HG03175 (cell line): ENCODE measurements around the gene ZC3H14.

Experiments used
- ATAC-seq: cut with Tn5 transposase; IDR thresholded peaks from one replicate; pipeline ENCODE4 v1.9.1; 2021; ENCODE audit warnings: mild to moderate bottlenecking, moderate library complexity; ENCODE audit not compliant: unreplicated experiment

Gene ZC3H14

DNA sequence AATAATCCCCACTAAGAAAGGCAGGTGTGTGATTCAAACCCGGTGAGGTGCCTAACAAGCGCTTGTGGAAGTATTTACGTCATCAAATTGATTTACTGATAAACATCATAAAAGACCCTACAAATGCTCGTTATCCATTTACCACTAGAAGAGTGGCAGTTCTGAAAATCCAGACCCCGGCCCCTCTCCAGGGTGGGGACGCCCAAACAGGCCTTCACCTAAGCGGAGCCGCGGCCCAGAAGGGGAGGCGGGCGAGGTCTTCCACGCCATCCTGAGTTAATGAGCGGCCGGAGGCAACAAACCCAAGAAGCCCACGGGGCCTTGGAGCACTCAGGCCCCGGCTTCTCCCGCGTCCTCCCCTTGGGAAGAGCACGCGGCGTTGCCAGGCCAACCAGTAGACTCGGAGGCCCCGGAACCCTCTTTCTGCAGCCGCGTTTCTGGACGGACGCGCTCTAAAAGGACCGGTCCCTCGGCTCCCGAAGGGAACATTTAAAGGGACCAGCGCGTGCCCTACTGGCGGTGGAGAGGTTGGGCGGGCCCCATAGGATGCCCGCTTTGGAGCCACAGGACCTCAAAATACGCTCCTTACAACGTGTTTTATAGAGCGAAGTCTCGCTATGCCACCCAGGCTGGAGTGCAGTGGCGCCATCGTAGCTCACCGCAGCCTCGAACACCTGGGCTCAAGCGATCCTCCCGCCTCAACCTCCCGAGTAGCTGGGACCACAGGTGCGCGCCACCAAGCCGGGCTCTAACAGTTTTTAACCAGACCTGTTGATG, 11.6 kb upstream of the ZC3H14 start:
- ATAC-seq = no peak

DNA sequence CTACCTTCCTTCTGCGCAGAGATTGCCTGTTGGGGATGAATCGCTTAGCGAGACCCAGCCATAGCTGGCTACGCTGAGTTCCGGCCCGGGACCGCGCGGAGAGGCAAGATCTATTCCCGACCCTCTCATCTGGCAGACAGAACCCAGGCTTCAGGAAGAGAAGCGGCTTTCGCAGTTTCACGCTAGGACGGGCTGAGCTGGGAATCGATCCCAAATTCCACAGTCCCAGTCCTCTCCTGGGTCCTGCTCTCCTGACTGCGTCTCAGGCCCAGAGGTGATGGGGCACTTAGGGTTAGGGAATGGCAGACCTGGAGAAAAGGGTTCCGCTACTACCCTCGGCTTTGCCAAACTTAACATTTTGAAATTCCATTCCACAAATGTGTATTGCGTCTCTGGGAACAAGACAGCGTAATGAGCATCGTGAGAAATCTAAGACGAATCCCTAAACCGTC, 10.8 kb upstream of the ZC3H14 start:
- ATAC-seq = no peak

GRCh38 chr14:88552876-88553275, 10.0 kb upstream of the ZC3H14 start:
- ATAC-seq = no peak

DNA sequence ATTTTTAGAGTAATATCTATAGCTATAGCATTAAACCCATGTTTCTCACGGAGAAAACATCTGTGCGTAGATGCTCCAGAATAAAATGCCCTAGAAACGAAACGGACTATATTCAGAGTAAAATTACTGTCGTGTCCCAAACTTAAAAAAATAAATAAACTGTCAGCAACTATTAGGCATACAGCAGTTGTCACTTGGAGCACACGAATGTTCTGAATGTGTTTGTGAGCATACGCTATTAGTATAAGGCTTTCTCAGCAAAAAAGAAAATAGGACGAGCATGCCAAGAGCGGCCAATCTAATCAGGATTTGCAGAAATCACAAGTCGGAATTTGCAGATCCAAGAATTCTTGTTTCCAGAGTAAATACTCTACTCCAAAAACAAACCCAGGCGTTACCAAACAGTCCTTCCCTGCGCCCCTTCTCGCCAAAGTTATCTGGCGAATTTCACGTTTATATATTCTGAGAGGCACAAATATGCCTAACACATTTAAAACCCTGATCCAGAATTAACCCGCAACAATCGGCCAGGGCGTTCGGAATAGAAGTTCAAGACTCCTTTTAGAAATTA, 8.9 kb upstream of the ZC3H14 start:
- ATAC-seq = no peak

DNA sequence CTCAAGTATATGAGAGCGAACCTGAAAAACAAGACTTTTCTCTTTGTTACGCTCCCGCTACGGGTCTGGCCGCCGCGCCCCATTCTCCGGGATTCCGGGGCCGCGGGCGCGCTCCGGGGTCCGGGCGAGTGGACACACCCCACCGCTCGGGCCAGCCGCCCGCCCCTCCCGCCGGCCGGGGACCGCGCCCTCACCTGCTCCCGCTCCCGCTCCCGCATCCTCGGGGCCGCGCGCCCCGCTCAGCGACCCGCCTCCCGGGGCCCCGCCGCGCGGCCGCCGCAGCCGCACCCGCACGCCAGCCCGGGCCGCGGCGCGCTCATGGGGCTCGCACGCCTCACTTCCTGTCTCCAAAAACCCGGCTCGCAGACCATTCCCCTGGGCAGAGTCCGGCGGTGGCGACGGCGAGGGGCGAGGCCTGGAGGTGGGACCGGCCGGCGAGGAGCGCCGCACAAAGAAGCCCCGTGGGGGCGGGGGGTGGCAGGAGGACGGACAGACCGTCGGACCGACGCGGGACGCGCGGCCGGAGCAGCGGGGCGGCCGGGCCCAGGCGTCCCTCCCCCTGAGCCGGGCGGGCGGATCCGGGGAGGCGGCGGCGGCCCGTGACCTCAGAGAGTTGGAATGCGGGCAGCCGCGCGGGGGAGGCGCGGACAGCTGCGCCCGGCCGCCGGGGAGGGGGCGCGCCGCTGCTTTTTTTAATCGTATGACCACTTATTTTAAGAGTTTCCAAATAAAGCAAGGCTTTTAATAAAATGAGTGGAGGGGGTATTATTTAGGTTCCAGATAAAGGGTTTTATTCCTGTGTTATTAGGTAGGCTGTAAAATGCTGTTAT, 8.2 kb upstream of the ZC3H14 start, which contains the start of gene PTPN21:
Gene PTPN21, minus strand, starts transcription at position 551 of the 830 bp plus-strand sequence. CDS start 4,590 bp downstream, outside the sequence.
- peak; percentile 34 for ATAC-seq

DNA sequence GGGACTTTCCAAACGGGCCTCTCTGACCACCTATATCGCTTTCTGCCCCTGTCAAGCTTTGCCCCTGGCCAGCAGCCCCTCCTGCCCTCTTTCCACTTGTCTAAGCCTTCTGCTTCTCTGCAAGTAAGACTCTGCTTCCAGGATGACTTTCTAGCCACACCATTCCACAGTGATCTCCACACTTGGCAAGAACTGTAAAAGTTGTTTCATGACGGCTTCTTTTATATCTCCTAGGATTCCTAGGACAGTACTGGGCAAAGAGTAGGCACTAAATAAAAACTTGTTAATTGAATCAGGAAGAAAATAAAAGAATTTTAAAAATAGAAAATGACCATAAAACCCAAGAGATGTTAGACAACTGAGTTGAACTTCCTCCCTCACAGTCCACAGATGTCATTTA, 6.3 kb upstream of the ZC3H14 start:
- no peak for ATAC-seq

- ATAC-seq = no peak
These were observed 3.0 kb upstream of the ZC3H14 start for GRCh38 chr14:88559852-88560251.

GRCh38 chr14:88562532-88562830, 356 bp upstream of the ZC3H14 start:
- ATAC-seq = no peak

- no peak for ATAC-seq
These were observed 1.0 kb downstream of the ZC3H14 start for GRCh38 chr14:88563845-88564244.

DNA sequence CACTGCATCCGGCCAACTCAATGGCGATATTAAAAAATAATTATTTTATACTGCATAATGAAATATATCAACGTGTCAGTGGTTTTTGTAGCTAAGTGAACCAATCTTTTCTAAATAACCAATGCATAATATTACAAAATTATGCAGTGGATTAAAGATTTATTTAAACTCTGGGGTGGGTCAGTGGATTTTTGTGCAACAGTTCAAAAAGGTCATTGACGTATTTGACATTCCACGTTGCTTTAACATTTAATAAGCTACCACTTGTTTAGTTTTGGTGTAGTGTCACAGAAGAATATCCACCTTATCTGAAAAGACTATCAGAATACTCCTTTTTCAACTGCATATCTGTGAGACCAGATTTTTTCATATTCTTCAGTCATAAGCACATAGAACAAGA, 2.6 kb downstream of the ZC3H14 start:
- no peak for ATAC-seq

DNA sequence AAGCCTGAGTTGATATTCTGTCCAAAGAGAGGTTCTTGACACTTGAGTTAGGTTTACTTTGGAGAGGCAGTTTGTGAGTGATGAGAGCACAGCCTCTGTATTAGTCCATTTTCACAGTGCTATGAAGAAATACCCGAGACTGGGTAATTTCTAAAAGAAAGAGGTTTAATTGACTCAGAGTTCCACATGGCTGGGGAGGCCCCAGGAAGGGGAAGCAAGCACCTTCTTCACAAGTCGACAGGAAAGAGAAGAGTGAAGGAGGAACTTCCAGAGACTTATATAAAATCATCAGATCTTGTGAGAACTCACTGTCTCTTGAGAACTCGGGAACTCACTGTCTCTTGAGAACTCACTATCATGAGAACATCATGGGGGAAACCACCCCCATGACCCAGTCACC, 5.4 kb downstream of the ZC3H14 start:
- no peak for ATAC-seq

GRCh38 chr14:88572117-88572516, 9.3 kb downstream of the ZC3H14 start:
- no peak for ATAC-seq

- no peak for ATAC-seq
These were observed 13.4 kb downstream of the ZC3H14 start for GRCh38 chr14:88576222-88576621.

DNA sequence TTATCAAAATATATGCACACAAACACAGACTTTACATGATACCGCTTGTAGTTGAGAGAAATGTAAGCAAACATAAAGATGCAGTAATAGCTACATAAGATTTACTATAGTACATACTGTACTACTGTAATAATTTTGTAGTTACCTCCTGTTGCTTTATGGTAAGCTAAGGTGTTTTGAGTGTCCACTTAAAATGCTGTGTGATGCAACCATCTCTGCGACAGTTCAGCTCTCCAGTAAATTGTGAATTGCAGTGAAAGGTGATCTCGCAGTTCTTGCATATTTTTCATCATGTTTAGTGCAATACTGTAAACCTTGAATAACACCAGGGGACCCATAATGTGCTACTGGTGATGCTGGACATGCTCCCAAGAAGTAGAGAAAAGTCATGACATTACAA, 21.6 kb downstream of the ZC3H14 start:
- no peak for ATAC-seq

GRCh38 chr14:88588081-88588480, 25.2 kb downstream of the ZC3H14 start:
- ATAC-seq = no peak

DNA sequence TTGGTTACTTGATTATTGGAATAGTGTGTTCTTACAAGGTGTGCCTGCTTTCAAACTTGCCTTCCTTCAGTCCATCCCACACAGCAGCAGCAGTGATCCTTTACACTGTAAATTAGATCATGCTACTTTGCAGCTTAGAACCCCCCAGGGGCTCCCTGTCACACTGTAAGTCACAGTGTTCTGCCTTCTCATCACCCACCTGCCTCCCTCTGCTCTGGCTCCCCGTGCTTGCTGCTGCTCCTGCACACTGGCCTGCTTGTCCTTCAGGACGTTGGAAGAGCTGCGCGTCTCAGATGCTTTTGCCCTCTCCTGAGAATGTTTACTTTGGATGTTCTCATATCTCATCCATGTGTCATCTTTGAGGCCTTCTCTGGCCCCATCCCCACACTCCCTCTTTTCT, 27.3 kb downstream of the ZC3H14 start:
- ATAC-seq = no peak

GRCh38 chr14:88592031-88592430, 29.2 kb downstream of the ZC3H14 start:
- no peak for ATAC-seq

- no peak for ATAC-seq
These were observed 34.2 kb downstream of the ZC3H14 start for GRCh38 chr14:88597038-88597437.

- no peak for ATAC-seq
These were observed 34.8 kb downstream of the ZC3H14 start for GRCh38 chr14:88597601-88598000.

GRCh38 chr14:88598097-88598675, 35.3 kb downstream of the ZC3H14 start:
- ATAC-seq = no peak

GRCh38 chr14:88599326-88599725, 36.5 kb downstream of the ZC3H14 start:
- ATAC-seq = peak; percentile 30
